ENCODE data around the gene MRLN.

GRCh38 chr10:59736749-59737148, 16.5 kb downstream of the MRLN start:
- no peak for TF ChIP-seq CTCF (IDR thresholded peaks at IDR 0.05; ENCODE audit: low read depth, low read length)
- no peak for TF ChIP-seq MYC (IDR thresholded peaks at IDR 0.05; ENCODE audit: low read depth, low read length)

Measured in NB4 (cell line).